ENCODE measurements around the gene XPA.

DNA sequence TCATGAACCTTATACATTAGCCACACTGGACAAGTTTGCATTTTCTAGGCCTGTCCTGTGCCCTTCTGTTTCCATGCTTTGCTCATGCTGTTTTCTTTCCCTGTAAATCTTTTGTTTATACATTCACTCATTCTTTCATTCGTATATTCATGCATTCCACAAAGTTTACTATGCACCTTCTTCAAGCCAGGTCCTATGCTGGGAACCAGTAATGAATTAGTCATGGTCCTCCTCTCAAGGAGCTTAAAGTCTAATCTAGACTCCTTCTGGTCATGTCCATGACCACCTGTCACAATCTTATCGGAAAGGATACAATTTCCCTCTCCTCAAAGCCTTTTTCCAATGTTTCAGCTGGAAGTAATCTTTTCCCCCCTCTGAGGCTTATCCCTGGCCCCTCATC, 9.1 kb upstream of the XPA start:
- no peak for TF ChIP-seq POLR2A (IDR thresholded peaks at IDR 0.05)
- TF ChIP-seq, protein P1, sequence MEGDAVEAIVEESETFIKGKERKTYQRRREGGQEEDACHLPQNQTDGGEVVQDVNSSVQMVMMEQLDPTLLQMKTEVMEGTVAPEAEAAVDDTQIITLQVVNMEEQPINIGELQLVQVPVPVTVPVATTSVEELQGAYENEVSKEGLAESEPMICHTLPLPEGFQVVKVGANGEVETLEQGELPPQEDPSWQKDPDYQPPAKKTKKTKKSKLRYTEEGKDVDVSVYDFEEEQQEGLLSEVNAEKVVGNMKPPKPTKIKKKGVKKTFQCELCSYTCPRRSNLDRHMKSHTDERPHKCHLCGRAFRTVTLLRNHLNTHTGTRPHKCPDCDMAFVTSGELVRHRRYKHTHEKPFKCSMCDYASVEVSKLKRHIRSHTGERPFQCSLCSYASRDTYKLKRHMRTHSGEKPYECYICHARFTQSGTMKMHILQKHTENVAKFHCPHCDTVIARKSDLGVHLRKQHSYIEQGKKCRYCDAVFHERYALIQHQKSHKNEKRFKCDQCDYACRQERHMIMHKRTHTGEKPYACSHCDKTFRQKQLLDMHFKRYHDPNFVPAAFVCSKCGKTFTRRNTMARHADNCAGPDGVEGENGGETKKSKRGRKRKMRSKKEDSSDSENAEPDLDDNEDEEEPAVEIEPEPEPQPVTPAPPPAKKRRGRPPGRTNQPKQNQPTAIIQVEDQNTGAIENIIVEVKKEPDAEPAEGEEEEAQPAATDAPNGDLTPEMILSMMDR (IDR thresholded peaks at IDR 0.05), result no peak
